ENCODE results near the gene CYS1.

GRCh38 chr2:10054976-10055375, 25.2 kb downstream of the CYS1 start:
- TF ChIP-seq SATB2 (CRISPR knock-in tag; IDR thresholded peaks at IDR 0.05) (no peak), MTF1 (CRISPR knock-in tag; IDR thresholded peaks at IDR 0.05) (no peak), GABPA (IDR thresholded peaks at IDR 0.05; ENCODE audit: low read depth, low read length) (no peak), GABPA (CRISPR knock-in tag; IDR thresholded peaks at IDR 0.05; ENCODE audit: low read depth) (no peak), NR3C1 (CRISPR knock-in tag; IDR thresholded peaks at IDR 0.05) (no peak), PBX3 (CRISPR knock-in tag; IDR thresholded peaks at IDR 0.05; ENCODE audit: borderline replicate concordance) (no peak), SMARCE1 (IDR thresholded peaks at IDR 0.05; ENCODE audit: borderline replicate concordance) (no peak), CEBPB (IDR thresholded peaks at IDR 0.05; ENCODE audit: borderline replicate concordance, low read depth, low read length) (no peak), ZNF512 (CRISPR knock-in tag; IDR thresholded peaks at IDR 0.05) (no peak), PHB2 (IDR thresholded peaks at IDR 0.05; ENCODE audit: partially characterized antibody) (no peak), POLR2AphosphoS5 (IDR thresholded peaks at IDR 0.05; ENCODE audit: low read depth, low read length) (no peak), ZSCAN30 (CRISPR knock-in tag; IDR thresholded peaks at IDR 0.05) (no peak), CTCF (CRISPR knock-in tag; IDR thresholded peaks at IDR 0.05) (no peak), TCF7L2 (IDR thresholded peaks at IDR 0.05; ENCODE audit: low read depth, low read length) (no peak)
- TF ChIP-seq, protein P1, sequence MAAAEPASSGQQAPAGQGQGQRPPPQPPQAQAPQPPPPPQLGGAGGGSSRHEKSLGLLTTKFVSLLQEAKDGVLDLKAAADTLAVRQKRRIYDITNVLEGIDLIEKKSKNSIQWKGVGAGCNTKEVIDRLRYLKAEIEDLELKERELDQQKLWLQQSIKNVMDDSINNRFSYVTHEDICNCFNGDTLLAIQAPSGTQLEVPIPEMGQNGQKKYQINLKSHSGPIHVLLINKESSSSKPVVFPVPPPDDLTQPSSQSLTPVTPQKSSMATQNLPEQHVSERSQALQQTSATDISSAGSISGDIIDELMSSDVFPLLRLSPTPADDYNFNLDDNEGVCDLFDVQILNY (CRISPR knock-in tag; conservative IDR thresholded peaks at IDR 0.05) = no peak

All from HepG2 (cell line).